ENCODE data around the gene KLHL14. TPM values are rescaled to one million over a fixed set of nuclear protein-coding genes. Genes with fewer than 3 reads are reported as not detected.

KLHL14 gene
- total RNA-seq, 1 donor from 2014 or later: 0.13 TPM

DNA sequence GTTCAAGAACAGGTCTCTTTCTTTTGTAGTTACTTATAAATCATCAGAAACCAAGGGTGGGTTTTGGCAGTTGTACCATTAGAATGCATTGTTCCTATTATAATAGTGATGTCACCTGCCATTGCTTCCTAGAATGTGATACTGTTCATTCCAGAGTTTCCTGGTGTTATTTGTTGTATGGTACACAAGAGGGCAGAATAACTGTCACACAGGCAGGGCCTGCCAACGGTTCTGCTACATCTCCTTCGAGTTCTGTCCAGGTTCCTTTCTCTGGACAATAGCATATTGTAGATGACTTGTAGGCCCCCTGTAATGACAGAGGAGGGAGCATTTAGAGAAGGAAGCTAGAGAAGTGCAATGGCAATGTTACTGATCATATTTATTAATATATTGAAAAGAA is 98.3 kb downstream of the KLHL14 start:
- DNase-seq (ENCODE audit: low spot score): peak; percentile 40

DNA sequence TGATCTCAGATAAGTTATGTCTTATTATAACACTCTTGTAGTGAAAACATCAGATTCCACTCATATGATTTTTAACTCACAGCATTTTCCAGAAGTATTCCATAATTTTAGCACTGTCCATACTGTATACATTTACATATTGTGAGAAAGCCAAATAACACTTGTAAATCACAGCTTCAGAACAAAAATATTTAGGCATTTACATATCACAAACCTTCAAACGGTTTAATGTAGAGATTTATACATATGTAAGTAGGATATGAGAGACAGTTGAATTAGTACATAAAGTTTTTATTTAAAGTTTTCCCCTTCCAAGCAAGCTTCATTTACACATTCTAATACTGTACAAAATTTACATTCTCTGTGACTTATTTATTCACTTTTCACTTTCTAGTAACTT is 100.4 kb downstream of the KLHL14 start:
- Mint-ChIP-seq H3K4me3 (no peak overlapping the region), H3K27ac (no peak overlapping the region)
- DNase-seq (ENCODE audit: low spot score): no peak

More for the DNA sequence above, 98.3 kb downstream of the KLHL14 start:
- peaks cover under 1% of the 10 kb centered on the region for H3K9me3 Mint-ChIP-seq
- Histone ChIP-seq H3K9ac (no peak overlapping the region), H3K27me3 (no peaks in the 10 kb centered on the region), H2AFZ (replicated peaks) (no peak overlapping the region), H3K36me3 (no peaks in the 10 kb centered on the region), H3K27ac (no peak overlapping the region), H4K20me1 (ENCODE audit: low read depth) (no peaks in the 10 kb centered on the region), H3F3A (ENCODE audit: low read depth) (no peaks in the 10 kb centered on the region), H3K9me3 (ENCODE audit: low read depth) (no peaks in the 10 kb centered on the region), H3K4me1 (no peaks in the 10 kb centered on the region), H3K79me2 (ENCODE audit: low read depth) (no peaks in the 10 kb centered on the region), H3K4me2 (no peak overlapping the region), H3K4me3 (no peak overlapping the region)
- H3K4me1 Mint-ChIP-seq: no peaks in the 10 kb centered on the region
- no peaks in the 10 kb centered on the region for H3K27me3 Mint-ChIP-seq (ENCODE audit: insufficient read depth, low read depth)
- H3K27ac Mint-ChIP-seq: no peak overlapping the region
- H3K36me3 Mint-ChIP-seq: peaks cover 29% of the 10 kb centered on the region
- no peak overlapping the region for H3K4me3 Mint-ChIP-seq
- TF ChIP-seq, protein P1, sequence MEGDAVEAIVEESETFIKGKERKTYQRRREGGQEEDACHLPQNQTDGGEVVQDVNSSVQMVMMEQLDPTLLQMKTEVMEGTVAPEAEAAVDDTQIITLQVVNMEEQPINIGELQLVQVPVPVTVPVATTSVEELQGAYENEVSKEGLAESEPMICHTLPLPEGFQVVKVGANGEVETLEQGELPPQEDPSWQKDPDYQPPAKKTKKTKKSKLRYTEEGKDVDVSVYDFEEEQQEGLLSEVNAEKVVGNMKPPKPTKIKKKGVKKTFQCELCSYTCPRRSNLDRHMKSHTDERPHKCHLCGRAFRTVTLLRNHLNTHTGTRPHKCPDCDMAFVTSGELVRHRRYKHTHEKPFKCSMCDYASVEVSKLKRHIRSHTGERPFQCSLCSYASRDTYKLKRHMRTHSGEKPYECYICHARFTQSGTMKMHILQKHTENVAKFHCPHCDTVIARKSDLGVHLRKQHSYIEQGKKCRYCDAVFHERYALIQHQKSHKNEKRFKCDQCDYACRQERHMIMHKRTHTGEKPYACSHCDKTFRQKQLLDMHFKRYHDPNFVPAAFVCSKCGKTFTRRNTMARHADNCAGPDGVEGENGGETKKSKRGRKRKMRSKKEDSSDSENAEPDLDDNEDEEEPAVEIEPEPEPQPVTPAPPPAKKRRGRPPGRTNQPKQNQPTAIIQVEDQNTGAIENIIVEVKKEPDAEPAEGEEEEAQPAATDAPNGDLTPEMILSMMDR (IDR thresholded peaks at IDR 0.05): peak; percentile 54
- TF ChIP-seq EZH2 (IDR thresholded peaks at IDR 0.05): no peak

GRCh38 chr18:32670727-32671126 is 102.1 kb downstream of the KLHL14 start:
- H3K27me3 ChIP-seq: no peaks in the 10 kb centered on the region
- DNase-seq (ENCODE audit: low spot score): no peak
- H3K4me3 ChIP-seq: no peak overlapping the region
- no peak overlapping the region for H3K9ac ChIP-seq
- Mint-ChIP-seq H3K9me3 (peaks cover 2% of the 10 kb centered on the region), H3K36me3 (peaks cover 12% of the 10 kb centered on the region), H3K4me1 (no peaks in the 10 kb centered on the region), H3K4me3 (no peak overlapping the region), H3K27ac (no peak overlapping the region), H3K27me3 (ENCODE audit: insufficient read depth, low read depth) (no peaks in the 10 kb centered on the region)
- no peaks in the 10 kb centered on the region for H3F3A ChIP-seq (ENCODE audit: low read depth)
- H3K79me2 ChIP-seq (ENCODE audit: low read depth): no peaks in the 10 kb centered on the region
- no peak overlapping the region for H3K4me2 ChIP-seq
- no peaks in the 10 kb centered on the region for H3K4me1 ChIP-seq
- no peaks in the 10 kb centered on the region for H3K36me3 ChIP-seq
- H3K27ac ChIP-seq: no peak overlapping the region
- H4K20me1 ChIP-seq (ENCODE audit: low read depth): no peaks in the 10 kb centered on the region
- TF ChIP-seq EZH2 (IDR thresholded peaks at IDR 0.05) (no peak), EZH2phosphoT487 (IDR thresholded peaks at IDR 0.05) (no peak)
- TF ChIP-seq, protein P1 (IDR thresholded peaks at IDR 0.05): no peak
- no peak overlapping the region for H2AFZ ChIP-seq (replicated peaks)
- no peaks in the 10 kb centered on the region for H3K9me3 ChIP-seq (ENCODE audit: low read depth)

More for the DNA sequence above, 100.4 kb downstream of the KLHL14 start:
- Mint-ChIP-seq H3K4me1 (no peaks in the 10 kb centered on the region), H3K27me3 (ENCODE audit: insufficient read depth, low read depth) (no peaks in the 10 kb centered on the region), H3K9me3 (peaks cover 2% of the 10 kb centered on the region), H3K36me3 (peaks cover 22% of the 10 kb centered on the region)
- no peaks in the 10 kb centered on the region for H4K20me1 ChIP-seq (ENCODE audit: low read depth)
- H3K9ac ChIP-seq: no peak overlapping the region
- no peaks in the 10 kb centered on the region for H3K27me3 ChIP-seq
- no peak for TF ChIP-seq EZH2phosphoT487 (IDR thresholded peaks at IDR 0.05)
- TF ChIP-seq EZH2 (IDR thresholded peaks at IDR 0.05): no peak
- TF ChIP-seq, protein P1 (IDR thresholded peaks at IDR 0.05): no peak
- H3K36me3 ChIP-seq: no peaks in the 10 kb centered on the region
- H3F3A ChIP-seq (ENCODE audit: low read depth): no peaks in the 10 kb centered on the region
- no peaks in the 10 kb centered on the region for H3K79me2 ChIP-seq (ENCODE audit: low read depth)
- H2AFZ ChIP-seq (replicated peaks): no peak overlapping the region
- no peaks in the 10 kb centered on the region for H3K9me3 ChIP-seq (ENCODE audit: low read depth)
- H3K4me2 ChIP-seq: no peak overlapping the region
- no peak overlapping the region for H3K27ac ChIP-seq
- H3K4me1 ChIP-seq: no peaks in the 10 kb centered on the region
- H3K4me3 ChIP-seq: no peak overlapping the region

Data from neural progenitor cell (in vitro differentiated cells).